HG03469 (cell line): ENCODE measurements around the gene AHCY.
A peak's percentile ranks its signal among the peaks of the same experiment; 100 is the strongest.
"Not testable (repeated sequence)": the region's sequence is repeated elsewhere in the genome, so short reads cannot be mapped to it uniquely, and the experiment has no call there.

Experiments
- ATAC-seq: cut with Tn5 transposase; IDR thresholded peaks from one replicate; pipeline ENCODE4 v1.9.1; 2021; ENCODE audit warnings: mild to moderate bottlenecking, moderate library complexity, moderate number of reproducible peaks; ENCODE audit not compliant: unreplicated experiment

The AHCY gene

GRCh38 chr20:34302723-34303533 is at the start of gene AHCY:
Gene AHCY, minus strand, starts transcription at chr20:34303355. Its CDS starts 85 bp downstream, at chr20:34303270.
- ATAC-seq = peak; percentile 76

GRCh38 chr20:34350095-34350494 is 46.9 kb upstream of the AHCY start:
- ATAC-seq = no peak

- ATAC-seq = no peak
Observed at GRCh38 chr20:34347571-34347970, 44.4 kb upstream of the AHCY start.

- not testable (repeated sequence) for ATAC-seq
Observed at GRCh38 chr20:34346533-34346865, 43.3 kb upstream of the AHCY start.

GRCh38 chr20:34345839-34346532 is 42.8 kb upstream of the AHCY start:
- ATAC-seq = not testable (repeated sequence)

- no peak for ATAC-seq
Observed at GRCh38 chr20:34345402-34345736, 42.2 kb upstream of the AHCY start.

- ATAC-seq = no peak
Observed at GRCh38 chr20:34344238-34344637, 41.1 kb upstream of the AHCY start.

- ATAC-seq = no peak
Observed at GRCh38 chr20:34343458-34344211, 40.5 kb upstream of the AHCY start.

GRCh38 chr20:34341199-34341598 is 38.0 kb upstream of the AHCY start:
- ATAC-seq = not testable (repeated sequence)

- not testable (repeated sequence) for ATAC-seq
Observed at GRCh38 chr20:34340726-34341125, 37.6 kb upstream of the AHCY start.

GRCh38 chr20:34337982-34338726 is 35.0 kb upstream of the AHCY start:
- no peak for ATAC-seq

GRCh38 chr20:34337544-34337943 is 34.4 kb upstream of the AHCY start:
- no peak for ATAC-seq

- ATAC-seq = no peak
Observed at GRCh38 chr20:34334654-34335407, 31.7 kb upstream of the AHCY start.

GRCh38 chr20:34333786-34334185 is 30.6 kb upstream of the AHCY start:
- no peak for ATAC-seq

- ATAC-seq = no peak
Observed at GRCh38 chr20:34332262-34332920, 29.2 kb upstream of the AHCY start.

GRCh38 chr20:34331838-34332237 is 28.7 kb upstream of the AHCY start:
- no peak for ATAC-seq

GRCh38 chr20:34330861-34331544 is 27.8 kb upstream of the AHCY start:
- ATAC-seq = not testable (repeated sequence)

- no peak for ATAC-seq
Observed at GRCh38 chr20:34328928-34329677, 25.9 kb upstream of the AHCY start.
